SK-N-SH treated with all-trans-retinoic acid at 6 μM for 48 hours (cell line): Measurements from ENCODE around the gene MTOR.

ENCODE experiments used
- ZNF70 ChIP-seq: fragments of 450-650 bp; formaldehyde crosslinking; IDR thresholded peaks from 2 replicates; pipeline ENCODE4 v1.5.0; 2020; ENCODE audit warnings: mild to moderate bottlenecking, moderate library complexity
- ZNF8 ChIP-seq: fragments of 450-650 bp; formaldehyde crosslinking; IDR thresholded peaks from 2 replicates; pipeline ENCODE4 v1.5.0; 2020; ENCODE audit warnings: mild to moderate bottlenecking, moderate library complexity

DNA sequence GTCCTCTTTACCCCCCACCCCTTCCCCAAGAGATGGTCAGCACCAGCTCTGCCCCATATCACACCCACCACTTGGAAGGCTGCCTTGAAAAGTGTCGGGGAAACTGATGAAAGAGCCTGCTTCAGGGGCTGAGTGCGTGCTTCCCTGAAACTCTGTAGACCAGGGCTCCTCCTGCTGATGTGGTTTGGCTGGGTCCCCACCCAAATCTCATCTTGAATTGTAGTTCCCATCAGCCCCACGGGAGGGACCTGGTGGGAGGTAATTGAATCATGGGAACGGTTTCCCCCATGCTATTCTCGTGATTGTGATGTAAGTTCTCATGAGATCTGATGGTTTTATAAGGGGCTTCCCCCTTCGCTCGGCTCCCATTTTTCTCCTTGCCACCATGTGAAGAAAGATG is 47.0 kb upstream of the MTOR start:
- no peak for TF ChIP-seq ZNF8 (CRISPR knock-in tag)
- TF ChIP-seq ZNF70 = no peak
